Stimulated activated CD4-positive, alpha-beta T cell treated with anti-CD3 and anti-CD28 coated beads, Interleukin-1b, Interleukin-23, amount 100 ng/mL, for 24 hours (primary cell): ENCODE results near the gene FFAR1.
"Not testable (repeated sequence)": the region's sequence is repeated elsewhere in the genome, so short reads cannot be mapped to it uniquely, and the experiment has no call there.

ENCODE experiments used
- DNase-seq, 4 experiments: peaks; one replicate each; pipeline ENCODE4 v3.0.0-alpha.2; 2020; ENCODE audit warnings: low read depth in 4 of 4, low spot score in 1 of 4

Gene FFAR1

DNA sequence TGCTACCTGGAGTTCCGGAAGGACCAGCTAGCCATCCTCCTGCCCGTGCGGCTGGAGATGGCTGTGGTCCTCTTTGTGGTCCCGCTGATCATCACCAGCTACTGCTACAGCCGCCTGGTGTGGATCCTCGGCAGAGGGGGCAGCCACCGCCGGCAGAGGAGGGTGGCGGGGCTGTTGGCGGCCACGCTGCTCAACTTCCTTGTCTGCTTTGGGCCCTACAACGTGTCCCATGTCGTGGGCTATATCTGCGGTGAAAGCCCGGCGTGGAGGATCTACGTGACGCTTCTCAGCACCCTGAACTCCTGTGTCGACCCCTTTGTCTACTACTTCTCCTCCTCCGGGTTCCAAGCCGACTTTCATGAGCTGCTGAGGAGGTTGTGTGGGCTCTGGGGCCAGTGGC lies 11.7 kb downstream of the FFAR1 start:
- not testable (repeated sequence) for DNase-seq

DNA sequence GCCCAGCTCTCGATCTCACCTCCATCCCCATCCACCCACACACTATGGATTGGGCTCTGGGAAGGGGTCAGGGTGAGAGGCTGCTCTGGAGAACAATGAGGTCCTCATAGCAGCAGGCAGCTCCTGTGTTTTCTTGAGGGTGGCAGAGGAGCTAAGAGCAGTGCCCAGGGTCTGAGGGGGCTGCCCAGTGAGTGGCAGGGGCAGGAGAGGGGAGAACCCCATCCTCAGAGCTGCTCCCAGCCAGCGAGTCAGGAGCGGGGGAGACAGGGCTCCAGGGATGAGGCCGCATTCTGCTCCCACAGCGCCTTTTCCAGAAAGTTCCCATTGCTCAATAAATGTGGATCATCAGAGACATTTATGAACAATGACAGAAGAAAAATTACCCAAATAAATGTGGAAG lies 12.4 kb downstream of the FFAR1 start:
- not testable (repeated sequence) for DNase-seq

DNA sequence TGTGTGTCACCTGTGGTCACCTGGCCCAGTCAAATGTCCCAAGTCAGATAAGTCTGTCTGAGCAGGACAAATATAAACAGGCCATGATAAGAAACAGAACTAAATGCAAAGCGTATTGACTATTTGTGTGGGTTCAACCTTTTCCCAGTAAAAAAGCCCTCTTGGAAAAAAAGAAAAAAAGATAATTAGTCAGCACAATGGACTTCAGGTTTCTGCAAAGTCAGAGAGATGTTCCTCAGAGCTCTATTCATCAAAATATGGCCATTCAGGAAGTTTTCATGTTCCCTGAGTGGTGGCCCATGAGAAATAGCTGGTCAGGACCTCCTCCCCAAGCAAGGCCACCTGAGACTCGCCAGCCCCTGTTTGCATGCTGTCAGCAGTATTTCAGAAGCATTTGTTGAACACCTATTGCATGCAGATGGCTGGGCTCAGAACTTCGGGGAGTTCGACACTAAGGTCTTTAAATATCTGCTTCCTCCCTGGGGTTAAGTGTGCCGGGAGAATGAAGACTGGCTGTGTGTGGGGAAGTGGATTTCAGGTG lies 13.2 kb downstream of the FFAR1 start:
- no peak for DNase-seq

DNA sequence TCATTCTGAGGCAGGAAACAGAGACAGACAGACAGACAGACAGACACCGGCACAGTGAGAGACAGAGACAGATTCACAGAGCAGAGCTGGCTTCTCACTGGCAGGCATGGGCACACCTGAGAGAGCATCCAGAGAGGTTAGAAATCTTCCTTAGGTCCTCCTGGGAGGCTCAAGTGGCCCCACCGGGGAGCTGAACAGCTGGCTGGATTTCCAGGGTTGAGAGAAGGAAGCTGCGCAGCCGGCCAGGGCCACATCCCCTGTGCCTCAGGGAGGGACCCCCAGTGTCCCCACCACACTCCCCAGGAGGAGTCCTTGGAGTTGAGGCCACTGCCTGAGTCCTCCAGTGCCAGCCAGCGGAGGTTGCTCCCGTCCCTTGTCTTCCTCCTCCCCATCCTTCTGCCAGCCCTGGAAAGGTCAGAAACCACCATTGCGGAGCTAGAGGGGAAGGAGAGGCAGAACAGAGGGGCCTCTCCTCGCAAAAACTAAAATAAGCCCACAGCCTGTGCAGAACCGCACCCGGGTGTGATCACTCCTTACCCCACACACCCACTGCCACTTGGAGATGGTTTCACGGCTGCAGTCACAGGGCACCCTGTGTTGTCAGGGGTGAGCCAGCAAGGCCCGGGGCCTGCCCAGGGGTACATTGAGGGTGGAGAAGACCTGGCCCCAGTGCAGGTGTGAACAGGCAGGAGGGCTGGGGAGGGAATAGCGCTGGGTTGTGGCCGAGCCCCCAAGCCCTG lies 14.7 kb downstream of the FFAR1 start:
- DNase-seq = no peak

DNA sequence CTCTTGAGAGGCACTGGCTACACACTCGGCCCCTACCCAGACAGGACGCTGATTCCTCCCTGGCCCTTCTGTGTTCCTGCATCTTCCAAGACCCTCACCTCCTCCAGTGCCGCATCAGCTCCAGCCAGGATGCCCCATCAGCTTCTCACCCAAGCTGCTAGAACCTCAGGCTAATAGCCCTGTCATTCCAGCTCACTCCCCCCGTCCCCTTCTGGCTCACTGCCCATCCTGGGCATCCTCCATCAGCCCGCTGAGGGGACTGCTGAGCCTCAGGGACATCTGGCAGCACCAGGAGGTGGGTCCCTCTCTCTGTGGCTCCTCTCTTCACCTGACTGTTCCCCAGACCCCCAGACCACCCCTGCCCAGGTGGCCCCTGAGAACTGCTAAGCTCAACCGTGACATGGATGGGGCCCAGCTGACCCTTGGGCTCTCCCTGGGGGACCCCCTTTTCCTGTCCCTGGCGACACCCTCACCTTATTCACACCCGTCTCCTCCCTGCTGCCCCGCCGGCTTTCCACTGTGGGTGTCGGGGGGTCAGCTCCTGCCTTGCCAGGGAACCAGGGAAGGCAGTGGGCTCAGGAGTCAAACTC lies 15.4 kb downstream of the FFAR1 start:
- no peak for DNase-seq

DNA sequence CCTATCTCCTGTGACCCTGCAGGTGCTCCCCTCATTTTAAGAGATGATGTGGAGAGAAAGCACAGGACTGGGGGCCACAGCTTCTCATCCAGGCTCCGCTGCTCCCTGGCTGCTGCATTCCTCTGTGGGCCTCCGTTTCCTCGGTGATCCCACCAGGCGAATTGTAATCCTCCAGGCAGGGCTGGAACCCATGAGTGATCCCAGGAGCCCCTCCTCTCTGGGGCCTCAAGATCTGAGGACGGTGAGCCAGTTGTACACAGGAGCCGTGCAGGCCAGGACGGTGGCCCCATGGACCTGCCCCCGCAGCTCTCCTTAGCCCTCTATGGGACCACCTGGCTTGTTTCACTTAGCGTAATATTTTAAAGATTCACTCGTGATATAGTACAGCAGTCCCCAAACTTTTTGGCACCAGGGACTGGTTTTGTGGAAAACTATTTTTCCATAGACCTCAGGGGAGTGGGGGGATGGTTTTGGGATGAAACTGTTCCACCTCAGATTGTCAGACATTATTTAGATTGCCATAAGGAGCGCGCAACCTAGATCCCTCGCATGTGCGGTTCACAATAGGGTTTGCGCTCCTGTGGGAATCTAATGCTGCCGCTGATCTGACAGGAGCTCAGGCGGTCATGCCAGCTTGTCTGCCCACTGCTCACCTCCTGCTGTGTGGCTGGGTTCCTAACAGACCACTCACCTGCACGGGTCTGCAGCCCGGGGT lies 16.2 kb downstream of the FFAR1 start:
- no peak for DNase-seq

DNA sequence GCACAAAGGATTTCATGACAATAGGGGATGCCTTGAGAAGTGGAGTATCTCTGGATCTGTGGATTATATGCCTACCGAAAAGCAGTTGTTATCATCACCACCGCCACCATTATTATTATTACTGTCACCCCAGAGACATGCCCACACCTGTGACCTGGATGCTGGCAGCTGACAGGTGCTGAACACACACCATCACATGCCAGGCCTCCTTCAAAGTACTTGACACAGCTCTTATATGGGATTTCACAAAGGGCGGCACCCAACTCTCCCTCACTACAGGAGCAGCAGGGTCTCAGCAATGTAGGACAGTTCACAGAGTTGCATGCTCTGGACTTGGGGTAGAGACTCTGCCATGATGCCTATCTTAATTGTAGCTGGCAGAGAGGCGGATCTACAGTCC lies 17.6 kb downstream of the FFAR1 start:
- DNase-seq = no peak

DNA sequence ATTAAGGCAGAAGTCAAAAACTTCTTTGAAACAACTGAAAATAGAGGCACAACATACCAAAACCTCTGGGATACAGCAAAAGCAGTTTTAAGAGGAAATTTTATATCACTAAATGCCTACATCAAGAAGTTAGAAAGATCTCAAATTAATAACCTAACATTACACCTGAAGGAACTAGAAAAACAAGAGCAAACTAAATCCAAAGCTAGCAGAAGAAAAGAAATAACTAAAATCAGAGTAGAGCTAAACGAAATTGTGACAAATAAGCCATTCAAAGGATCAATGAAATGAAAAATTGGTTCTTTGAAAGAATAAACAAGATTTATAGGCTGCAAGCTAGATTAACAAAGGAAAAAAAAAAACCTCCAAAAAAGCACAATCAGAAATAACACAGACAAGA lies 20.7 kb downstream of the FFAR1 start:
- no peak for DNase-seq

DNA sequence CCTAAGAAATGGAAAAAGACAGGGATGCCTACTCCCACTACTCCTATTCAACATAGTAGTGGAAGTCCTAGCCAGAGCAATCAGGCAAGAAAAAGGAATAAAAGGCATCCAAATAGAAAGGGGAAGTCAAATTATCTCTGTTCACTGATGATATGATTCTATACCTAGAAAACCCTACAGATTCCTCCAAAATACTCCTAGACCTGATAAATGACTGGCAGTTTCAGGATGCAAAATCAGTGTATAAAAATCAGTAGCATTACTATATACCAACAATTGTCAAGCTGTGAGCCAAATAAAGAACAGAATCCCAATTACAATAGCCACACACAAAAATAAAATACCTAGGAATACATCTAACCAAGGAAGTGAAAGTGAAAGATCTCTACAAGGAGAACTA lies 21.8 kb downstream of the FFAR1 start:
- DNase-seq = no peak

DNA sequence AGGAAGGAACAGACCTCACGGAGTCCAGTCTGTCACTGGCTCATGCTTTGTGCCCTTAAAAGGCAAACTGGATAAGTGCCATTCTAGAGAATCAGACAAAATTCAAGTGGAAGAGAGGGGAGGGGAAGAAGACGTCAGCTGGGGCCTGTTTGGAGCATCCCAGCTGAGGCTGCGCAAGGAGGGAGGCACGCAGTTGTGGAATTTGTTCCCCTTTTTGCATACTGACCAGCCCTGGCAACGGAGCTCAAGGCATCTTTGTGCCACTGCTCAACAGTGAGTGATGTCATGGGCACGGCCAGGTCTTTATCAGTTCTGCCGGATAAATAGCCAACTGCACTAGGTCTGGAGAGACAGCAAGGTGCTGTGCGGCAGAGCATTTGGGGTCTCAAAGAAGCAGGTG lies 23.0 kb downstream of the FFAR1 start, which contains the start of gene GPR42:
Gene GPR42 (plus strand): TSS at position 347 of the 400 bp plus-strand sequence. CDS start 292 bp downstream, outside the sequence.
- DNase-seq = no peak

DNA sequence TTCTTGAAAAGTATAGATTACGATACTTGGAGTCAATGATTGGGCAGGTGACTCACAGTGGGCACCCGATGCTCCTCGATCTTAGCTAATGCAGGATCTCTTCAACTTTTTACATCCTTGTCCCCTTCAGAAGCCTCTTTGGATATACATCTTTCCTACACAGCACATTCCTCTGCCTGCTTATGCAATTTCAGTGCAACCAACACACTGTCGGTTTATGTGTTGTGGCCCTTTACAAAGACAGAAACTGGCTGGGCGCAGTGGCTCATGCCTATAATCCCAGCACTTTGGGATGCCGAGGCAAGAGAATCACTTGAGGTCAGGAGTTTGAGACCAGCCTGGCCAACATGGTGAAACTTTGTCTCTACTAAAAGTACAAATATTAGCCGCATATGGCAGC lies 25.8 kb downstream of the FFAR1 start:
- DNase-seq = no peak

DNA sequence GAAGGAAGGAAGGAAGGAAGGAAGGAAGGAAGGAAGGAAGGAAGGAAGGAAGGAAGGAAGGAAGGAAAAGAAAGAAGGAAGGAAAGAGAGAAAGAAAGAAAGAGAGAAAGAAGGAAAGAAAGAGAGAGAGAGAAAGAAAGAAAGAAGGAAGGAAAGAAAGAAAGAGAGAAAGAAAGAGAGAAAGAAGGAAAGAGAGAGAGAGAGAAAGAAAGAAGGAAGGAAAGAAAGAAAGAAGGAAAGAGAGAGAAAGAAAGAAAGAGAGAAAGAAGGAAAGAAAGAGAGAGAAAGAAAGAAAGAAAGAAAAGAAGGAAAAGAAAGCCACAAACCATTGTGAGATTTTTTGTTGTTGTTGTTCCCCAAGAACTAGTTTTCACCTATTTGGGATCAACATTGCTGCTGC lies 26.3 kb downstream of the FFAR1 start:
- DNase-seq = not testable (repeated sequence)

DNA sequence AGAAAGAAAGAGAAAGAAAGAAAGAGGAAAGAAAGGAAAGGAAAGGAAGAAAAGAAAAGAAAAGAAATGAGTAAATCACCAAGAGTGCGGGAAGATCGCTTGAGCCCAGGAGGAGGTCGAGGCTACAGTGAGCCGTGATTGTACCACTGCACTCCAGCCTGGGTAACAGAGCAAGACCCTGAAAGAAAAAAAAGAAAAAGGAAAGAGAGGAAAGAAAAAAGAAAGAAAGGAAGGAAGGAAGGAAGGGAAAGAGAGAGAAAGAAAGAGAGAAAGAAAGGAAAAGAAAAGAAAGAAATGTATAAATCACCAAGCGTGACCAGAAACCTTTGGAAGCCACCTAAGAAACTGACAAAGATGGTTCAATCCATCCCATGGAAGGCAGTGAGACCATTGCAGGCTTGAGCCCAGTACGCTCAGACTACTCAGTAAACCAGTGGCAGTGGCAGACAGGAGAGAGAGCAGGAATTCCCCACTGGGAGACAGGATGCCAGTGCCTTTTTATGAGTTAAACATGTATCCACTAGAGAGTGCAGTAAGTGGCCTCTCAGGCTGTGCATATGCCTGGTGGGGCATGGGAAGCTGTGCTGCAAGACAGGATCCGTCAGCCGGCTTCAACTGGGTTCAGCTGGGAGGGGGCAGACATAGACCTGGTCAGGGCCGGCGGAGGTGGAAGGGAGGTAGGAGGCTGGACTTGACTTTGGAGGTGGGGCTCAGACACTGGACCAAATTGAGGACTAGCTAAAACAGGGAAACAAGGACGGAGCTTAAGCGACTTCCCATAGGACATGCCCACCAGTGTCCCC lies 28.0 kb downstream of the FFAR1 start:
- DNase-seq = no peak

DNA sequence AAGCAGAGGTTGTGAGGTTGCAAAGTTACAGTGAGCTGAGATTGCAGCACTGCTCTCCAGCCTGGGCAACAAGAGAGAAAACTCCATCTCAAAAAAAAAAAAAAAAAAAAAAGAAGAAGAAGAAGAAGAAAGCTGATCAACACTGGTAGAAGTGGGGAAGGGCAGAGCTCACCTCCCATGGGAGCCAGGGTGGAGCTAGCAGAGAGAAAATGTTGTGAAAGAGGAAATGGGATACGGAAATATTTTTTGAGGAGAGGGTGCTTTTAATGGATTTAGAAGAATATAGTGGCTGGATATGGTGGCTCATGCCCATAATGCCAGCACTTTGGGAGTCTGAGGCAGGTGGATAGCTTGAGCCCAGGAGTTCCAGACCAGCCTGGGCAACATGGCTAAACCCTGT lies 30.0 kb downstream of the FFAR1 start:
- DNase-seq = no peak

DNA sequence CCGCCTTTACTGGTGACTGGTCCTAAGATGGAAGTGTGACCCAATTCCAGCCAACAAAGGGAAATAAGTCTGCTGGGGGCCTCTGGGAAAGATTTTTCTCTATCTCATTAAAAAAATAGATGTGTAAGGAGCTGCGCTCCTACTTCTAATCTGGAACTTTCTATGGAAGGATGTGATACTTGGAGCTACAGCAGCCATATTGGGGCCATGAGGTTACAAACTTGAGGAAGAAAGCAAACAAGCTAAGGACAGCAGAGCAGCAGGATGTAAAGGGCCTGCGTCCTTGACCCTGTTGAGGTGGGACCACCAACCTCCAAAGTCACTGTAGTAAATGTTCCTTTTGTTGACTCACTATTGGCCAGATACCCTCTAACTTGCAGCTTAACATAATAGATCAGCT lies 30.7 kb downstream of the FFAR1 start:
- no peak for DNase-seq

DNA sequence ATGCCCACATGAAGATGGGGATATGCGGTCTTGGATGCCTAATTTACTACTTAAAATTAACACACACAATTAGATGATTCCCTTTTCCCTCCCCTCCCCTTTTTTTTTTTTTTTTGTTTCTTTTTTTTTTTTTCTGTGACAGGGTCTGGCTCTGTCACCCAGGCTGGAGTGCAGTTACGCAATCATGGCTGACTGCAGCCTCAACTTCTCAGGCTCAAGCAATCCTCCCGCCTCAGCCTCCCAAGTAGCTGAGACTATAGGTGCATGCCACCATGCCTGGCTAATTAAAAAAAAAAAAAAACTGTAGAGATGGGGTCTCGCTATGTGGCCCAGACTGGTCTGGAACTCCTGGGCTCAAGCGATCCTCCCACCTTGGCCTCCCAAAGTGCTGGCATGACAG lies 31.8 kb downstream of the FFAR1 start:
- not testable (repeated sequence) for DNase-seq

DNA sequence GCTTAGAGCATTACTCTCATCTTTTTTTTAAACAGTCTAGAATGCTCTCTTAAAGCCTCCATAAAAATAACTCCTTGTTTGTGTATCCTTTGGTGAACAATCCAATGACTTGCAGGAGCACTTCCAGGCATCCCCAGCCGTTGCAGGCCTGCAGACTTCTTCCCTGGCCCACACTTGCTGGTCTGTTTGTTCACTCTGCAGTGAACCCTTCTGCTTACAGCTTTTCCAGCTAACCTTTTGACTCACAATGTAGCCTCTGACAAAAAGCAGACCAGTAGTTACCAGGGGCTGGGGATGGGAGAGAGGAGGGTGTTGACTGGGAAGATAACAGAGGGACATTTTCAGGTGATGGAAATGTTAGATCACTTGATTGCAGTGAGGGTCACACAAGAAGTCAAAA lies 32.3 kb downstream of the FFAR1 start:
- no peak for DNase-seq

DNA sequence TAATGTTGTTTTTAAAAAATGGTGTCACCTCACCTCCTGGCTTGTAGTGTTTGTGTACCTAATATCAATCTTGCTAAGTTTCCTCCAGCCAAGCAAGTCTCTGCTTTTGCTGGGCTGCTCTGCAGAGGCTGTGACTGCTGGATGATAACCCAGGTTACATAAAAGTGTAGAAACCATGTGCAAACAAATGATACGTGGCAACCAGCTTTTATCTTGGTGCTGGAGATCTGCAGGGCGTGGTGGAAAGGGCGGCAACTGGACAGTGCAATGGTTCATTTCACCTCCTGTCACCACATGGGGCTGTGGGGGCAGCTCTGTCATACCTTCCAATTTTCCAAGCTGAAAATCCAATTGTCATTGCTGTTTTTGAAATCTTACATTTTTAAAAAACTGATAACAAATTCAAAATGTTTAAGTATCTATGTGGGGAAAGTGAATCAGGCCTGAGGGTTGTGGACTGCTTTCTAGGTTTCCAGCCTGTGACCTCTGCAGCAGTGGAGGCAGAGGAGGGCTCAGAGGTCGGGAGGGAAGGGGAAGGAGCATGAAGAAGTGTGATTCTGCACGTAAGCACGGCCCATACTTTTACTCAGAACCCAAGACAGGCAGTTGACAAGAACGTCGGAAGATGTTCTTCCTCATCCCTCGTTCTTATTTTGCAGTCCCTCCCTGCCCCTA lies 32.9 kb downstream of the FFAR1 start:
- no peak for DNase-seq

DNA sequence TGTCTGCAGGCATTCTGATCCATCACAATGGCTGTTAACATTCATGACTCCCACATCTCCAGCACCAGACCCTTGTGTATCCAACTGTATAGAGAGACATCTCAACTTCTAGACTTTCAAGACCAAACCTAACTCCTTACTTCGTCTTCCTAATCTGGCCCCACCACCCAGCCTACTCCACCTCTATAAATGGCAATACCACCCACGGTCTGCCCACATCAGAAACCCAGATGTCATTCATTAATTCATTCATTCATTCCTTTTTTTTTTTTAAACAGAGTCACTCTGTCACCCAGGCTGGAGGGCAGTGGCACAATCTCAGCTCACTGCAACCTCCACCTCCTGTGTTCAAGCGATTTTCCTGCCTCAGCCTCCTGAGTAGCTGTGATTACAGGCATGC lies 33.6 kb downstream of the FFAR1 start:
- DNase-seq = no peak

DNA sequence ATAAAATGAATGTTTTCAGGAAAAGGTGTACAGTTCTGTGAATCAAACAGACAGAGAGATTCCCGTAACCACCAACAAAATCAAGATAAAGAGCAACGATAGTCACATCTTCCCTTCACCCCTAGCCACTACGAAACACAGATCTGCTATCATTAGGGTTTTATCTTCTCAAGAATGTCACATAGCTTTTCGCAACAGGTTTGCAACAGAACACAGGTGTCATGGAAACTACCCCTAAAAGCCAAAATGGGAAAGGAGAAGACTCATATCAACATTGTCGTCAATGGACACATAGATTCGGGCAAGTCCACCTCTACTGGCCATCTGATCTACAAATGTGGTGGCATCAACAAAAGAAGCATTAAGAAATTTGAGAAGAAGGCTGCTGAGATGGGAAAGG lies 34.2 kb downstream of the FFAR1 start:
- no peak for DNase-seq

DNA sequence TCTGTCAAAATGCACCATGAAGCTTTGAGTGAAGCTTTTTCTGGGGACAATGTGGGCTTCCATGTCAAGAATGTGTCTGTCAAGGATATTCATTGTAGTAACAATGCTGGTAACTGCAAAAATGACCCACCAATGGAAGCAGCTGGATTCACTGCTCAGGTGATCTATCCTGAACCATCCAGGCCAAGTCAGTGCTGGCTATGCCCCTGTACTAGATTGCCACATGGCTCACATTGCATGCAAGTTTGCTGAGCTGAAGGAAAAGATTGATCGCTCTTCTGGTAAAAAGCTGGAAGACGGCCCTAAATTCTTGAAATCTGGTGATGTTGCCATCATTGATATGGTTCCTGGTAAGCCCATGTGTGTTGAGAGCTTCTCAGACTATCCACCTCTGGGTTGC lies 35.8 kb downstream of the FFAR1 start:
- DNase-seq = no peak
